Hepatocyte (in vitro differentiated cells): ENCODE measurements around the gene LYPD4. TPM values are rescaled to one million over a fixed set of nuclear protein-coding genes. Genes with fewer than 3 reads are reported as not detected.

Experiments
- DNase-seq: peaks from one replicate; pipeline ENCODE4 v3.0.0-alpha.2; 2016; ENCODE audit warnings: low spot score
- H2AFZ ChIP-seq: fragments of 200-600 bp; sonication (generic); 2 replicates; pipeline ENCODE4 v1.6.0; 2016; ENCODE audit warnings: antibody characterized with exemption, mild to moderate bottlenecking
- H3K27ac ChIP-seq: fragments of 200-600 bp; sonication (generic); 2 replicates; pipeline ENCODE4 v1.5.1; 2016; ENCODE audit warnings: mild to moderate bottlenecking
- H3K27me3 ChIP-seq: fragments of 200-600 bp; sonication (generic); 2 replicates; pipeline ENCODE4 v1.6.1; 2016
- H3K36me3 ChIP-seq: fragments of 200-600 bp; sonication (generic); replicated peaks from 2 replicates; pipeline ENCODE4 v1.5.1; 2016; ENCODE audit warnings: low read depth; ENCODE audit not compliant: insufficient read depth
- H3K4me1 ChIP-seq: fragments of 200-600 bp; sonication (generic); 2 replicates; pipeline ENCODE4 v1.5.1; 2016; ENCODE audit warnings: mild to moderate bottlenecking, moderate library complexity; ENCODE audit not compliant: insufficient read depth
- H3K4me2 ChIP-seq: fragments of 200-600 bp; sonication (generic); 2 replicates; pipeline ENCODE4 v1.6.0; 2016
- H3K4me3 ChIP-seq: fragments of 200-600 bp; sonication (generic); 2 replicates; pipeline ENCODE4 v1.5.1; 2016; ENCODE audit warnings: mild to moderate bottlenecking
- H3K79me2 ChIP-seq: fragments of 200-600 bp; sonication (generic); 2 replicates; pipeline ENCODE4 v1.6.0; 2017; ENCODE audit warnings: mild to moderate bottlenecking
- H3K9me2 ChIP-seq: fragments of 200-600 bp; sonication (generic); replicated peaks from 2 replicates; pipeline ENCODE4 v1.6.0; 2017; ENCODE audit warnings: mild to moderate bottlenecking; ENCODE audit not compliant: insufficient read depth
- H3K9me3 ChIP-seq: fragments of 200-600 bp; sonication (generic); 2 replicates; pipeline ENCODE4 v1.5.1; 2016; ENCODE audit warnings: low read depth, mild to moderate bottlenecking
- H4K20me1 ChIP-seq: fragments of 200-600 bp; sonication (generic); 2 replicates; pipeline ENCODE4 v1.6.0; 2016; ENCODE audit warnings: mild to moderate bottlenecking; ENCODE audit not compliant: insufficient read depth, poor library complexity, severe bottlenecking
- CTCF ChIP-seq: fragments of 200-600 bp; sonication (generic); IDR thresholded peaks from 2 replicates; pipeline ENCODE4 v1.5.1; 2016; ENCODE audit warnings: antibody characterized with exemption, mild to moderate bottlenecking; ENCODE audit not compliant: poor library complexity
- EZH2 ChIP-seq: fragments of 200-600 bp; sonication (generic); IDR thresholded peaks from 2 replicates; pipeline ENCODE4 v1.6.1; 2016; ENCODE audit warnings: antibody characterized with exemption, mild to moderate bottlenecking, borderline replicate concordance
- EZH2phosphoT487 ChIP-seq: fragments of 200-600 bp; sonication (generic); IDR thresholded peaks from one replicate; pipeline ENCODE4 v1.6.1; 2018; ENCODE audit warnings: antibody characterized with exemption, mild to moderate bottlenecking, low read depth, moderate library complexity; ENCODE audit not compliant: unreplicated experiment, severe bottlenecking
- WGBS: methylation state at CpG from one replicate; pipeline ENCODE4 v1.1.6; 2016; ENCODE audit warnings: low lambda C conversion rate; ENCODE audit errors: missing lambda C conversion rate; 5-methylcytosine and 5-hydroxymethylcytosine counted together
- polyA plus RNA-seq: library from polyadenylated mRNA; unstranded; fragments of >200 nt; fragmentation: Nextera tagmentation; extraction: Ambion mirVana; gene quantifications from 2 replicates; pipeline ENCODE4 v1.2.1, GENCODE V29; 2016
- total RNA-seq: library from RNA; depleted of rRNA; stranded (reverse); fragments of >200 nt; gene quantifications from 2 replicates; pipeline ENCODE4 v1.2.3, GENCODE V29; 2014

Gene LYPD4
- total RNA-seq (not detected in 2 replicates), polyA plus RNA-seq (not detected in 2 replicates)

- Histone ChIP-seq H3K79me2 (no peaks in the 10 kb centered on the region), H3K4me3 (no peak within 1 kb of the TSS), H3K4me1 (no peaks in the 10 kb centered on the region), H3K36me3 (no peaks in the 10 kb centered on the region), H3K9me3 (no peaks in the 10 kb centered on the region), H3K27me3 (no peaks in the 10 kb centered on the region), H4K20me1 (no peaks in the 10 kb centered on the region), H3K9me2 (no peaks in the 10 kb centered on the region), H3K4me2 (no peak within 1 kb of the TSS), H2AFZ (no peak within 1 kb of the TSS), H3K27ac (no peak within 1 kb of the TSS)
- no peak for DNase-seq
- WGBS, result 89% methylated on average over 25 of the region's 30 CpGs
- TF ChIP-seq CTCF (no peak), EZH2 (no peak), EZH2phosphoT487 (no peak)
Measured at GRCh38 chr19:41844601-41845000, at the start of gene LYPD4. Gene LYPD4 (minus strand): TSS chr19:41844683. CDS start chr19:41839285, 5,398 bp downstream.

- H3K4me3 ChIP-seq, result no peak overlapping the region
- no peaks in the 10 kb centered on the region for H3K36me3 ChIP-seq
- no peaks in the 10 kb centered on the region for H3K79me2 ChIP-seq
- no peak overlapping the region for H2AFZ ChIP-seq
- DNase-seq, result no peak
- H3K9me3 ChIP-seq, result no peaks in the 10 kb centered on the region
- H4K20me1 ChIP-seq, result no peaks in the 10 kb centered on the region
- no peaks in the 10 kb centered on the region for H3K4me1 ChIP-seq
- no peak overlapping the region for H3K27ac ChIP-seq
- no peaks in the 10 kb centered on the region for H3K27me3 ChIP-seq
- TF ChIP-seq EZH2phosphoT487, result no peak
- TF ChIP-seq EZH2, result no peak
- TF ChIP-seq CTCF, result no peak
- H3K9me2 ChIP-seq, result no peaks in the 10 kb centered on the region
- 83% methylated on average over 6 of the region's 6 CpGs for WGBS
- no peak overlapping the region for H3K4me2 ChIP-seq
Measured at GRCh38 chr19:41893899-41894298, 49.4 kb upstream of the LYPD4 start.

- Histone ChIP-seq H3K27me3 (no peaks in the 10 kb centered on the region), H3K79me2 (no peaks in the 10 kb centered on the region), H3K27ac (no peak overlapping the region), H3K4me2 (no peak overlapping the region), H3K9me3 (no peaks in the 10 kb centered on the region), H3K9me2 (no peaks in the 10 kb centered on the region), H3K4me1 (peaks cover 3% of the 10 kb centered on the region), H3K4me3 (no peak overlapping the region), H4K20me1 (no peaks in the 10 kb centered on the region), H2AFZ (no peak overlapping the region), H3K36me3 (no peaks in the 10 kb centered on the region)
- WGBS, result 94% methylated on average over 30 of the region's 34 CpGs
- DNase-seq, result no peak
- no peak for TF ChIP-seq CTCF
- no peak for TF ChIP-seq EZH2phosphoT487
- TF ChIP-seq EZH2, result no peak
Measured at GRCh38 chr19:41892173-41892902, 47.9 kb upstream of the LYPD4 start.
